ENCODE results near the gene CLCN6. TPM values are rescaled to one million over a fixed set of nuclear protein-coding genes. Genes with fewer than 3 reads are reported as not detected.

The CLCN6 gene
- total RNA-seq, 4 donors from 2014 or later = 14.8 to 38.4 (median 16.9) TPM

GRCh38 chr1:11868331-11868980 lies 62.5 kb downstream of the CLCN6 start:
- Histone ChIP-seq H3K4me1 (peaks cover 3 to 12% of the 10 kb centered on the region in 2 donors), H3K27ac (no peak overlapping the region), H3K9me3 (no peaks in the 10 kb centered on the region), H3K36me3 (no peaks in the 10 kb centered on the region), H3K4me3 (replicated peaks in 1 of 3) (no peak overlapping the region), H3K27me3 (no peaks in the 10 kb centered on the region)
- DNase-seq = no peak
- intact Hi-C loops (cut with DNase I) = no loop called here
- TF ChIP-seq CTCF (IDR thresholded peaks at IDR 0.05) = no peak
- WGBS, 2 donors = 86 to 87% methylated on average over 13 of the region's 13 CpGs

- Histone ChIP-seq H3K9me3 (no peaks in the 10 kb centered on the region), H3K4me1 (peaks cover 3 to 18% of the 10 kb centered on the region in 2 donors), H3K27me3 (no peaks in the 10 kb centered on the region), H3K27ac (no peak overlapping the region), H3K4me3 (replicated peaks in 1 of 3) (no peak overlapping the region), H3K36me3 (no peaks in the 10 kb centered on the region)
- WGBS, 2 donors = 92 to 98% methylated on average over 3 of the region's 3 CpGs
- DNase-seq = no peak
- intact Hi-C loops (cut with DNase I) = no loop called here
- TF ChIP-seq POLR2A (IDR thresholded peaks at IDR 0.05) (no peak), CTCF (IDR thresholded peaks at IDR 0.05) (no peak)
Measured at GRCh38 chr1:11869104-11869503, 63.1 kb downstream of the CLCN6 start.

GRCh38 chr1:11869650-11870207 lies 63.7 kb downstream of the CLCN6 start:
- no peak overlapping the region for H3K27ac ChIP-seq
- peaks cover 3 to 24% of the 10 kb centered on the region in 2 donors for H3K4me1 ChIP-seq
- H3K36me3 ChIP-seq = no peaks in the 10 kb centered on the region
- TF ChIP-seq CTCF (IDR thresholded peaks at IDR 0.05) (no peak), POLR2A (IDR thresholded peaks at IDR 0.05) (no peak)
- H3K4me3 ChIP-seq (replicated peaks in 1 of 3) = no peak overlapping the region
- intact Hi-C loops (cut with DNase I) = no loop called here
- no peaks in the 10 kb centered on the region for H3K27me3 ChIP-seq
- no peaks in the 10 kb centered on the region for H3K9me3 ChIP-seq
- WGBS, 2 donors = 70 to 73% methylated on average over 3 to 5 of the region's 5 CpGs
- peak; percentile 47 to 66 for DNase-seq

GRCh38 chr1:11872545-11872944 lies 66.6 kb downstream of the CLCN6 start:
- TF ChIP-seq CTCF (IDR thresholded peaks at IDR 0.05) (no peak), POLR2A (IDR thresholded peaks at IDR 0.05) (no peak)
- no peaks in the 10 kb centered on the region for H3K9me3 ChIP-seq
- no peaks in the 10 kb centered on the region for H3K36me3 ChIP-seq
- H3K4me3 ChIP-seq (replicated peaks in 1 of 3) = no peak overlapping the region
- peaks cover 13 to 44% of the 10 kb centered on the region in 2 donors for H3K4me1 ChIP-seq
- no peaks in the 10 kb centered on the region for H3K27me3 ChIP-seq
- DNase-seq = no peak
- intact Hi-C loops (cut with DNase I) = no loop called here
- peak overlapping the region in 1 of 3 donors; percentile 32 for H3K27ac ChIP-seq
- 63 to 78% methylated on average over 7 of the region's 7 CpGs for WGBS, 2 donors
